Pancreas (tissue), 10 donors: ENCODE data around the gene ATG7. TPM values are rescaled to one million over a fixed set of nuclear protein-coding genes. Genes with fewer than 3 reads are reported as not detected.

Experiments
- ATAC-seq, 4 donors: fragments of 200-7000 bp; cut with Tn5 transposase; one replicate each; pipeline versions ENCODE4 v1.8.0 to v1.9.1; 2020; ENCODE audit warnings: mild to moderate bottlenecking in 4 of 4, moderate library complexity in 4 of 4
- DNase-seq, 6 donors: peaks; one replicate each; pipeline ENCODE4 v3.0.0-alpha.2; 2020
- FAIRE-seq: peaks from 2 replicates; lab custom pipeline; 2012; peaks lifted over from hg19 to GRCh38; lab: Jason Lieb, UNC
- H3K27ac ChIP-seq, 4 donors: fragments of 200-600 bp; sonication (generic); 1 replicate in 3 of 4; 2 replicates in 1 of 4; pipeline versions ENCODE4 v1.5.0 to v1.8.0; 2020
- H3K27me3 ChIP-seq, 4 donors: fragments of 200-600 bp; one replicate each; pipeline ENCODE4 v1.8.0; 2021
- H3K36me3 ChIP-seq, 3 donors: fragments of 200-600 bp; sonication (generic) in 1 of 3; one replicate each; pipeline versions ENCODE4 v1.5.0 to v1.8.0; 2020 to 2021
- H3K4me1 ChIP-seq, 3 donors: fragments of 200-600 bp; one replicate each; pipeline ENCODE4 v1.8.0; 2021
- H3K4me3 ChIP-seq, 4 donors: fragments of 200-600 bp; sonication (generic) in 2 of 4; one replicate each; pipeline versions ENCODE4 v1.5.0 to v1.8.0; 2020 to 2021
- H3K9me3 ChIP-seq, 4 donors: fragments of 200-600 bp; one replicate each; pipeline ENCODE4 v1.8.0; 2021
- CTCF ChIP-seq, 4 donors: fragments of 200-600 bp; sonication (generic) in 3 of 4; IDR thresholded peaks; one replicate each; pipeline versions ENCODE4 v1.5.0 to v1.8.0; 2021; ENCODE audit warnings: antibody characterized with exemption in 4 of 4
- WGBS, 2 donors: extraction: QIAGEN DNeasy Blood & Tissue Kit; methylation state at CpG; one replicate each; pipeline ENCODE4 v1.1.7; 2013; 5-methylcytosine and 5-hydroxymethylcytosine counted together
- intact Hi-C, 3 donors: fragments of 100-400 bp; cut with DNase I; formaldehyde crosslinking; loops; one replicate each; pipeline versions ENCODE4 v1.11.1 to v1.14.2; 2022
- polyA plus RNA-seq, 2 donors: library from polyadenylated mRNA; stranded (reverse); fragments of 200-250 nt; gene quantifications; one replicate each; pipeline ENCODE4 v1.2.3, GENCODE V29; 2013
- total RNA-seq, 6 donors: library from RNA; stranded (reverse); fragmentation: NEBNext Ultra II Directional in 4 of 6; extraction: Animal tissue kit (Norgen Biotek cat#: 25700) in 4 of 6; gene quantifications; one replicate each; pipeline versions ENCODE4 v1.2.1 to v1.2.4, GENCODE V29; 2021 to 2023
- donor health status: healthy with polysubstance abuse.
- donor health status: DM: no; HTN: no; CAD: no; lungs with moderate emphysema.
- donor health status: DM: no; HTN: no; CAD: no.
- donor health status: control.
- donor health status: control.
- donor health status: Bipolar disorder and iron deficiency.
- donor health status: DM: yes; HTN: yes; CAD: no.
- donor health status: DM: no; HTN: no; CAD: no.
- donor health status: DM: no; HTN: no; CAD: no.
- donor health status: DM: yes; HTN: yes; CAD: no.

Gene ATG7
- total and polyA plus RNA-seq, 8 donors, result 5.1 to 28.0 (median 15.7) TPM

- no peak for FAIRE-seq
Observed at GRCh38 chr3:11302444-11302843, 30.2 kb downstream of the ATG7 start.

GRCh38 chr3:11304175-11304574 is 32.0 kb downstream of the ATG7 start:
- H3K27me3 ChIP-seq, result no peaks in the 10 kb centered on the region
- peaks cover 8 to 29% (median 19%) of the 10 kb centered on the region in 3 donors for H3K36me3 ChIP-seq
- H3K9me3 ChIP-seq, result no peaks in the 10 kb centered on the region
- no peak for TF ChIP-seq CTCF (IDR thresholded peaks at IDR 0.05)
- H3K4me3 ChIP-seq, result no peak overlapping the region
- H3K4me1 ChIP-seq, result no peaks in the 10 kb centered on the region
- no peak for DNase-seq
- 94 to 98% methylated on average over 6 of the region's 6 CpGs for WGBS, 2 donors
- H3K27ac ChIP-seq, result peak overlapping the region in 1 of 4 donors; percentile 7
- no peak for FAIRE-seq
- peak in 2 of 4 donors; percentile 23 to 46 for ATAC-seq
- intact Hi-C loops, result no loop called here

More at GRCh38 chr3:11302444-11302843, 30.2 kb downstream of the ATG7 start:
- H3K36me3 ChIP-seq, result peaks cover 5 to 21% (median 14%) of the 10 kb centered on the region in 3 donors
- no peaks in the 10 kb centered on the region for H3K4me1 ChIP-seq
- no peaks in the 10 kb centered on the region for H3K9me3 ChIP-seq
- H3K4me3 ChIP-seq, result no peak overlapping the region
- H3K27me3 ChIP-seq, result no peaks in the 10 kb centered on the region
- intact Hi-C loops, result no loop called here
- peak in 2 of 4 donors; percentile 22 to 38 for ATAC-seq
- H3K27ac ChIP-seq, result no peak overlapping the region
- DNase-seq, result no peak
- TF ChIP-seq CTCF (IDR thresholded peaks at IDR 0.05), result no peak

- 90 to 97% methylated on average over 1 of the region's 1 CpG for WGBS, 2 donors
- Histone ChIP-seq H3K9me3 (no peaks in the 10 kb centered on the region), H3K27ac (no peak overlapping the region), H3K27me3 (no peaks in the 10 kb centered on the region), H3K4me3 (no peak overlapping the region), H3K36me3 (peaks cover 9 to 28% (median 11%) of the 10 kb centered on the region in 3 donors), H3K4me1 (no peaks in the 10 kb centered on the region)
- no peak for TF ChIP-seq CTCF (IDR thresholded peaks at IDR 0.05)
- DNase-seq, result no peak
- no peak for ATAC-seq
- FAIRE-seq, result no peak
- intact Hi-C loops, result no loop called here
Observed at GRCh38 chr3:11305509-11305908, 33.3 kb downstream of the ATG7 start.

GRCh38 chr3:11306817-11307589 is 34.8 kb downstream of the ATG7 start:
- DNase-seq, result no peak
- TF ChIP-seq CTCF (IDR thresholded peaks at IDR 0.05), result no peak
- Histone ChIP-seq H3K36me3 (peaks cover 9 to 28% (median 11%) of the 10 kb centered on the region in 3 donors), H3K9me3 (no peaks in the 10 kb centered on the region), H3K4me3 (no peak overlapping the region), H3K27me3 (no peaks in the 10 kb centered on the region), H3K4me1 (no peaks in the 10 kb centered on the region), H3K27ac (peak overlapping the region in 1 of 4 donors; percentile 58)
- WGBS, 2 donors, result 67 to 77% methylated on average over 5 of the region's 5 CpGs
- intact Hi-C loops, result no loop called here
- no peak for ATAC-seq
- FAIRE-seq, result no peak
